HCT116 (cell line): Measurements from ENCODE around the gene CIITA. TPM values are rescaled to one million over a fixed set of nuclear protein-coding genes. Genes with fewer than 3 reads are reported as not detected.
A peak's percentile ranks its signal among the peaks of the same experiment; 100 is the strongest.

Experiments used
- ATAC-seq: fragments of 200-7000 bp; cut with Tn5 transposase; 2 replicates; pipeline ENCODE4 v1.9.1; 2020; ENCODE audit warnings: mild to moderate bottlenecking, moderate library complexity
- BruUV-seq: library from RNA; stranded (reverse); fragments of 400-500 nt; replicated peaks from 2 replicates; lab custom pipeline; 2021; lab: Mats Ljungman, UMichigan
- CTCF ChIA-PET: fragments of 300-600 bp; sonication (Branson Sonifier 250); formaldehyde crosslinking; loops from one replicate; lab custom pipeline; 2021; ENCODE audit warnings: antibody characterized with exemption; lab: Charles Lee
- POLR2A ChIA-PET: fragments of 300-600, 350-600 bp; sonication (Branson Sonifier 250); formaldehyde crosslinking; loops from one replicate; lab custom pipeline; 2021; ENCODE audit warnings: antibody characterized with exemption; lab: Charles Lee
- RAD21 ChIA-PET, 2 experiments: fragments of 300-600 bp; sonication (Branson Sonifier 250); formaldehyde crosslinking; loops; one replicate each; lab custom pipeline; 2023; ENCODE audit warnings: low total read pairs in 2 of 2; ENCODE audit not compliant: uncharacterized antibody in 2 of 2, unreplicated experiment in 2 of 2, low non-redundant PET in 1 of 2; lab: Charles Lee
- DNase-seq: peaks from one replicate; pipeline ENCODE4 v3.0.0-alpha.2; 2010; ENCODE audit warnings: low read depth, low spot score
- H2AFZ ChIP-seq: fragments of 200-600 bp; shearing (Covaris generic), sonication (generic); 2 replicates; pipeline ENCODE4 v1.6.1; 2017; ENCODE audit warnings: low read depth, mixed run types, mixed read lengths, antibody characterized with exemption, low read length; ENCODE audit not compliant: poor library complexity, severe bottlenecking
- H3K27ac ChIP-seq: 2 replicates; pipeline ENCODE4 v1.5.1; 2012; ENCODE audit warnings: low read depth, low read length
- H3K27me3 ChIP-seq: fragments of 200-600 bp; sonication (generic); 2 replicates; pipeline ENCODE4 v1.6.1; 2016; ENCODE audit warnings: mixed run types, low read length, mixed read lengths; ENCODE audit not compliant: insufficient read depth
- H3K36me3 ChIP-seq, 2 experiments: fragments of 200-500 bp in 1 of 2; fragments of 200-600 bp in 1 of 2; sonication (Bioruptor generic) in 1 of 2; sonication (generic) in 1 of 2; 2 replicates each; pipeline versions ENCODE4 v1.5.1 to v1.6.1; 2014 to 2016; ENCODE audit warnings: low read length in 2 of 2, inconsistent platforms in 1 of 2, mixed read lengths in 1 of 2, mixed run types in 1 of 2; ENCODE audit not compliant: insufficient read depth in 2 of 2, control insufficient read depth in 1 of 2
- H3K4me1 ChIP-seq, 2 experiments: fragments of 200-600 bp in 1 of 2; sonication (generic) in 1 of 2; 2 replicates each; pipeline versions ENCODE4 v1.5.1 to v1.6.1; 2012 to 2017; ENCODE audit warnings: low read length in 2 of 2, inconsistent platforms in 1 of 2, mild to moderate bottlenecking in 1 of 2, mixed read lengths in 1 of 2, mixed run types in 1 of 2, moderate library complexity in 1 of 2; ENCODE audit not compliant: insufficient read depth in 2 of 2, control insufficient read depth in 1 of 2
- H3K4me2 ChIP-seq: fragments of 200-600 bp; sonication (generic); 2 replicates; pipeline ENCODE4 v1.6.1; 2017; ENCODE audit warnings: mixed run types, low read length, mixed read lengths
- H3K4me3 ChIP-seq, 2 experiments: fragments of 200-600 bp in 1 of 2; sonication (generic) in 1 of 2; replicated peaks in 1 of 2; 2 replicates each; pipeline ENCODE4 v1.5.1; 2011 to 2016; ENCODE audit warnings: low read length in 2 of 2, control low read depth in 1 of 2, low read depth in 1 of 2, mild to moderate bottlenecking in 1 of 2, mixed read lengths in 1 of 2, mixed run types in 1 of 2
- H3K79me2 ChIP-seq: fragments of 200-600 bp; sonication (generic); 2 replicates; pipeline ENCODE4 v1.6.1; 2017; ENCODE audit warnings: mild to moderate bottlenecking, mixed run types, low read length, moderate library complexity, mixed read lengths; ENCODE audit not compliant: insufficient read depth
- H3K9ac ChIP-seq: fragments of 200-600 bp; sonication (generic); 2 replicates; pipeline ENCODE4 v1.6.1; 2016; ENCODE audit warnings: low read length, mixed read lengths
- H3K9me2 ChIP-seq: fragments of 200-600 bp; sonication (generic), shearing (Covaris generic); 2 replicates; pipeline ENCODE4 v1.6.1; 2017; ENCODE audit warnings: mixed run types, mild to moderate bottlenecking, moderate library complexity; ENCODE audit not compliant: insufficient read depth
- H3K9me3 ChIP-seq, 2 experiments: fragments of 200-500 bp in 1 of 2; fragments of 200-600 bp in 1 of 2; sonication (Bioruptor generic) in 1 of 2; sonication (generic) in 1 of 2; 2 replicates each; pipeline ENCODE4 v1.6.1; 2014 to 2017; ENCODE audit warnings: low read length in 2 of 2, mixed read lengths in 2 of 2, inconsistent platforms in 1 of 2, low read depth in 1 of 2, mild to moderate bottlenecking in 1 of 2, mixed run types in 1 of 2, moderate library complexity in 1 of 2; ENCODE audit not compliant: control insufficient read depth in 1 of 2, insufficient read depth in 1 of 2
- H4K20me1 ChIP-seq: fragments of 200-600 bp; sonication (generic), shearing (Covaris generic); 2 replicates; pipeline ENCODE4 v1.6.1; 2017; ENCODE audit warnings: mixed run types, mild to moderate bottlenecking, moderate library complexity; ENCODE audit not compliant: insufficient read depth
- CEBPB ChIP-seq: IDR thresholded peaks from 2 replicates; pipeline ENCODE4 v1.6.1; 2012; ENCODE audit warnings: low read depth
- ELF1 ChIP-seq: IDR thresholded peaks from 2 replicates; pipeline ENCODE4 v1.6.1; 2012; ENCODE audit warnings: low read depth, borderline replicate concordance
- EZH2 ChIP-seq: fragments of 200-600 bp; sonication (generic); IDR thresholded peaks from 2 replicates; pipeline ENCODE4 v1.6.1; 2017; ENCODE audit warnings: antibody characterized with exemption, mixed run types
- EZH2phosphoT487 ChIP-seq: fragments of 200-600 bp; IDR thresholded peaks from 2 replicates; pipeline ENCODE4 v1.6.1; 2018; ENCODE audit warnings: antibody characterized with exemption, borderline replicate concordance
- FOSL1 ChIP-seq: IDR thresholded peaks from 2 replicates; pipeline ENCODE4 v1.6.1; 2012; ENCODE audit warnings: low read depth
- POLR2AphosphoS5 ChIP-seq: IDR thresholded peaks from 2 replicates; pipeline ENCODE4 v1.6.1; 2011; ENCODE audit warnings: mild to moderate bottlenecking, low read depth, low read length, moderate library complexity
- RAD21 ChIP-seq: IDR thresholded peaks from 2 replicates; pipeline ENCODE4 v1.6.1; 2012; ENCODE audit warnings: low read depth, mild to moderate bottlenecking
- SIN3A ChIP-seq: IDR thresholded peaks from 2 replicates; pipeline ENCODE4 v1.6.1; 2012; ENCODE audit warnings: low read depth
- SP1 ChIP-seq: IDR thresholded peaks from 2 replicates; pipeline ENCODE4 v1.6.1; 2012; ENCODE audit warnings: low read depth
- SRF ChIP-seq: IDR thresholded peaks from 2 replicates; pipeline ENCODE4 v1.6.1; 2012; ENCODE audit warnings: low read depth
- TCF7L2 ChIP-seq: IDR thresholded peaks from 2 replicates; pipeline ENCODE4 v1.7.0; 2011; ENCODE audit warnings: borderline replicate concordance, inconsistent platforms; ENCODE audit not compliant: insufficient read depth, insufficient read length; ENCODE audit errors: extremely low read depth
- ZFX ChIP-seq: fragments of 450-650 bp; IDR thresholded peaks from 2 replicates; pipeline ENCODE4 v1.6.1; 2017
- ZNF274 ChIP-seq: fragments of 200-500 bp; sonication (Bioruptor generic); IDR thresholded peaks from 2 replicates; pipeline ENCODE4 v1.6.1; 2014; ENCODE audit warnings: mild to moderate bottlenecking, low read depth, low read length, inconsistent platforms
- intact Hi-C: fragments of 100-400 bp; cut with micrococcal nuclease; formaldehyde crosslinking; loops from 2 replicates; pipeline ENCODE4 v1.10.0; 2022
- total RNA-seq: library from RNA; stranded (reverse); gene quantifications from one replicate; pipeline ENCODE4 v1.2.1, GENCODE V29; 2021; ENCODE audit not compliant: unreplicated experiment
- TF ChIP-seq, protein P1 (sequence below): IDR thresholded peaks from 2 replicates; pipeline ENCODE4 v1.6.1; 2012
- TF ChIP-seq, protein P2 (sequence below): IDR thresholded peaks from 2 replicates; pipeline ENCODE4 v1.6.1; 2012
- TF ChIP-seq, protein P3 (sequence below), 3 experiments: fragments of 200-600 bp in 1 of 3; sonication (generic) in 1 of 3; IDR thresholded peaks in 2 of 3; conservative IDR thresholded peaks in 1 of 3; 2 replicates each; pipeline ENCODE4 v1.5.1; 2012 to 2017; ENCODE audit warnings: low read depth in 2 of 3, low read length in 2 of 3, antibody characterized with exemption in 1 of 3, borderline replicate concordance in 1 of 3, control low read depth in 1 of 3, mild to moderate bottlenecking in 1 of 3, mixed read lengths in 1 of 3, mixed run types in 1 of 3, moderate library complexity in 1 of 3; ENCODE audit not compliant: insufficient read depth in 1 of 3

The CIITA gene
- total RNA-seq, 1 experiment from 2014 or later = 0.25 TPM

GRCh38 chr16:10862438-10862837 lies 14.6 kb upstream of the CIITA start:
- H3K36me3 ChIP-seq = no peaks in the 10 kb centered on the region
- ATAC-seq (peak; percentile 42; the same call in 1 of the 2 replicates), DNase-seq (peak; percentile 37)
- no peak overlapping the region for H2AFZ ChIP-seq
- no peak overlapping the region for H3K4me2 ChIP-seq
- no peaks in the 10 kb centered on the region for H3K9me2 ChIP-seq
- ChIA-PET POLR2A (no interaction called here), CTCF (no interaction called here), RAD21 (no interaction called here)
- peak; percentile 56 for TF ChIP-seq POLR2AphosphoS5
- no peak for TF ChIP-seq SIN3A
- peak; percentile 30; the same call in 1 of the 2 replicates for TF ChIP-seq CEBPB
- TF ChIP-seq, protein P1, sequence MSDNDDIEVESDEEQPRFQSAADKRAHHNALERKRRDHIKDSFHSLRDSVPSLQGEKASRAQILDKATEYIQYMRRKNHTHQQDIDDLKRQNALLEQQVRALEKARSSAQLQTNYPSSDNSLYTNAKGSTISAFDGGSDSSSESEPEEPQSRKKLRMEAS = peak; percentile 60
- TF ChIP-seq SP1 = peak; percentile 33; the same call in 1 of the 2 replicates
- no peak for TF ChIP-seq RAD21
- TF ChIP-seq EZH2 = no peak
- TF ChIP-seq FOSL1 = peak; percentile 33; the same call in 1 of the 2 replicates
- no peak overlapping the region for H3K9ac ChIP-seq
- no peaks in the 10 kb centered on the region for H3K79me2 ChIP-seq
- intact Hi-C loops = no loop called here
- no peaks in the 10 kb centered on the region for H3K9me3 ChIP-seq
- H3K27me3 ChIP-seq = peaks cover 16% of the 10 kb centered on the region
- no peak overlapping the region for H3K27ac ChIP-seq
- peaks cover 0 to 6% of the 10 kb centered on the region in 2 experiments; a peak in 2 of 4 replicates for H3K4me1 ChIP-seq
- no peak overlapping the region for H3K4me3 ChIP-seq
- H4K20me1 ChIP-seq = no peaks in the 10 kb centered on the region
- no TSS peak for BruUV-seq

DNA sequence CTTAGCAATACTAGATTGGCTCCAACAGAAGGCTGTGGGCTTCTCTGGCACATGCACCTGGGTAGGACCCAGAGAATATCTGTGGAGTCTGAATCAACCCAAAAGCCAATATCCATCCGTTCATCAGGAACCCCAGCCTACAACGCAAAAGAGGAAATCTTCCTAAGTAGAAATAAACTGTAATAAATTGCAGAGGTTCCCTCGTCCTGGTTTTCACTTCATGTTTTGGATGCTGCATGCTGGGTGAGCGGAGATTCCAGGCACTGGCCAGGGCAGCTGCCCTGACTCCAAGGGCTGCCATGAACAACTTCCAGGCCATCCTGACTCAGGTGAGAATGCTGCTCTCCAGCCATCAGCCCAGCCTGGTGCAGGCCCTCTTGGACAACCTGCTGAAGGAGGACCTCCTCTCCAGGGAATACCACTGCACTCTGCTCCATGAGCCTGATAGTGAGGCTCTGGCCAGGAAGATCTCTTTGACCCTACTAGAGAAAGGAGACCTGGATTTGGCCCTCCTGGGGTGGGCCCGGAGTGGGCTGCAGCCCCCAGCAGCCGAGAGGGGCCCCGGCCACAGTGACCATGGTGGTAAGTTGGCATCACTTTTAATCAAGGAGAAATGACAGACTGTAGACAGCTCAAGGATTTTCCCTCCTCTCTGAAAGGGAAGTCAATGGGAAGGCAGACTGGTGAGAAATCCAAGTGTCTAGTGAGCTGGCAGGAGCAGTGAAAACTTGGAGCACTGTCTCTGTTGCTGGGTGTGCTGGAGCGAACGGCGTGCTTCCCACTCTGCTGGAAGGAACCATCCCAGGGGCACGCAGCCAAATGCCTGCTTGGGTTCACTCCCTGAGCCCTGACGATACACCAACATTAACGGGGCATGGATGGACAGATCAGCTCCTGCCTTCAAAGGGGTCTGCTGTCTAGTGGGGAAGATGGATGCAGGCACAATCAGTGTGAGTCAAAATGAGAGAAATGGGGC lies 10.7 kb upstream of the CIITA start:
- no peaks in the 10 kb centered on the region for H3K36me3 ChIP-seq
- intact Hi-C loops = no loop called here
- no peak overlapping the region for H2AFZ ChIP-seq
- H3K4me1 ChIP-seq = peaks cover 5 to 14% of the 10 kb centered on the region in 2 experiments; a peak in 3 of 4 replicates
- no peak overlapping the region for H3K4me3 ChIP-seq
- no peak overlapping the region for H3K27ac ChIP-seq
- H3K79me2 ChIP-seq = no peaks in the 10 kb centered on the region
- no peaks in the 10 kb centered on the region for H3K9me2 ChIP-seq
- ChIA-PET CTCF (no interaction called here), POLR2A (no interaction called here), RAD21 (no interaction called here)
- ATAC-seq = no peak
- no peak for DNase-seq
- BruUV-seq = no TSS peak
- no peaks in the 10 kb centered on the region for H4K20me1 ChIP-seq
- H3K9me3 ChIP-seq = no peaks in the 10 kb centered on the region
- H3K27me3 ChIP-seq = peaks cover 11% of the 10 kb centered on the region
- H3K9ac ChIP-seq = no peak overlapping the region
- H3K4me2 ChIP-seq = no peak overlapping the region
- TF ChIP-seq SRF (no peak), ZFX (no peak), TCF7L2 (no peak), EZH2phosphoT487 (no peak), ELF1 (no peak), ZNF274 (no peak), EZH2 (no peak)
- TF ChIP-seq, protein P2, sequence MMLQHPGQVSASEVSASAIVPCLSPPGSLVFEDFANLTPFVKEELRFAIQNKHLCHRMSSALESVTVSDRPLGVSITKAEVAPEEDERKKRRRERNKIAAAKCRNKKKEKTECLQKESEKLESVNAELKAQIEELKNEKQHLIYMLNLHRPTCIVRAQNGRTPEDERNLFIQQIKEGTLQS = no peak
- TF ChIP-seq, protein P3, sequence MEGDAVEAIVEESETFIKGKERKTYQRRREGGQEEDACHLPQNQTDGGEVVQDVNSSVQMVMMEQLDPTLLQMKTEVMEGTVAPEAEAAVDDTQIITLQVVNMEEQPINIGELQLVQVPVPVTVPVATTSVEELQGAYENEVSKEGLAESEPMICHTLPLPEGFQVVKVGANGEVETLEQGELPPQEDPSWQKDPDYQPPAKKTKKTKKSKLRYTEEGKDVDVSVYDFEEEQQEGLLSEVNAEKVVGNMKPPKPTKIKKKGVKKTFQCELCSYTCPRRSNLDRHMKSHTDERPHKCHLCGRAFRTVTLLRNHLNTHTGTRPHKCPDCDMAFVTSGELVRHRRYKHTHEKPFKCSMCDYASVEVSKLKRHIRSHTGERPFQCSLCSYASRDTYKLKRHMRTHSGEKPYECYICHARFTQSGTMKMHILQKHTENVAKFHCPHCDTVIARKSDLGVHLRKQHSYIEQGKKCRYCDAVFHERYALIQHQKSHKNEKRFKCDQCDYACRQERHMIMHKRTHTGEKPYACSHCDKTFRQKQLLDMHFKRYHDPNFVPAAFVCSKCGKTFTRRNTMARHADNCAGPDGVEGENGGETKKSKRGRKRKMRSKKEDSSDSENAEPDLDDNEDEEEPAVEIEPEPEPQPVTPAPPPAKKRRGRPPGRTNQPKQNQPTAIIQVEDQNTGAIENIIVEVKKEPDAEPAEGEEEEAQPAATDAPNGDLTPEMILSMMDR (IDR thresholded peaks at IDR 0.05 in 2 of 3, conservative IDR thresholded peaks at IDR 0.05 in 1 of 3; ENCODE audit: borderline replicate concordance in 1 of 3, insufficient read depth in 1 of 3, low read depth in 2 of 3, low read length in 2 of 3) = no peak
